SK-N-MC (cell line): ENCODE measurements around the gene PDE11A.

ENCODE experiments used
- EZH2 ChIP-seq: fragments of 200-600 bp; sonication (generic); IDR thresholded peaks from one replicate; pipeline ENCODE4 v1.6.1; 2017; ENCODE audit warnings: antibody characterized with exemption
- FOXP2 ChIP-seq: optimal IDR thresholded peaks from 2 replicates; pipeline ENCODE3; 2011; ENCODE audit warnings: mild to moderate bottlenecking, moderate library complexity; ENCODE audit not compliant: insufficient read depth; ENCODE audit errors: extremely low read length, control extremely low read depth
- POLR2AphosphoS5 ChIP-seq: IDR thresholded peaks from 2 replicates; pipeline ENCODE4 v1.6.1; 2012; ENCODE audit warnings: mild to moderate bottlenecking, low read depth, low read length, borderline replicate concordance

DNA sequence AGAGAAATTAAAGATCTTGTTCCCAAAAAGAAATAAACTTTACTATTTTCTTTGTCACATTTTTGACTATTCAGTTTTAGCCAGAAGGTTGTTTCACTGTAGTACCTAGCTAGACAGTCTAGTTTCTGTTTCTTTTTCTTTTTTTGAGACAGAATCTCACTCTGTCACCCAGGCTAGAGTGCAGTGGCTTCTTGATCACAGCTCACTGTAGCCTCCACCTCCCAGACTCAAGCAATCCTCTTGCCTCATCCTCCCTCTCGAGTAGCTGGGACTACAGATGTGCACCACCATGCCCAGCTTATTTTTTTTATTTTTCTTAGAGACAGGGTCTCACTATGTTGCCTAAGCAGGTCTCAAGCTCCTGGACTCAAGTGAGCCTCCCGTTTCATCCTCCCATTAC is 41.9 kb upstream of the PDE11A start:
- TF ChIP-seq EZH2 (no peak), POLR2AphosphoS5 (no peak), FOXP2 (no peak)
